Neural progenitor cell (in vitro differentiated cells): ENCODE measurements around the gene HTR6. TPM values are rescaled to one million over a fixed set of nuclear protein-coding genes. Genes with fewer than 3 reads are reported as not detected.

Experiments
- DNase-seq: peaks from one replicate; pipeline ENCODE4 v3.0.0-alpha.2; 2016; ENCODE audit warnings: low spot score
- H2AFZ ChIP-seq: fragments of 200-600 bp; sonication (generic); replicated peaks from 2 replicates; pipeline ENCODE4 v1.6.1; 2016; ENCODE audit warnings: antibody characterized with exemption
- H3F3A ChIP-seq: fragments of 200-600 bp; sonication (generic); 2 replicates; pipeline ENCODE4 v1.6.1; 2016; ENCODE audit warnings: antibody characterized with exemption, low read depth
- H3K27ac ChIP-seq: fragments of 200-600 bp; sonication (generic); 2 replicates; pipeline ENCODE4 v1.5.1; 2016; ENCODE audit warnings: mild to moderate bottlenecking
- H3K27me3 ChIP-seq: fragments of 200-600 bp; sonication (generic); 2 replicates; pipeline ENCODE4 v1.6.1; 2016; ENCODE audit warnings: mild to moderate bottlenecking, moderate library complexity
- H3K36me3 ChIP-seq: fragments of 200-600 bp; sonication (generic); 2 replicates; pipeline ENCODE4 v1.5.1; 2016
- H3K4me1 ChIP-seq: fragments of 200-600 bp; sonication (generic); 2 replicates; pipeline ENCODE4 v1.6.1; 2016; ENCODE audit warnings: mixed run types
- H3K4me2 ChIP-seq: fragments of 200-600 bp; sonication (generic); 2 replicates; pipeline ENCODE4 v1.6.1; 2016
- H3K4me3 ChIP-seq: fragments of 200-600 bp; sonication (generic); 2 replicates; pipeline ENCODE4 v1.5.1; 2016
- H3K79me2 ChIP-seq: fragments of 200-600 bp; sonication (generic); 2 replicates; pipeline ENCODE4 v1.6.1; 2016; ENCODE audit warnings: low read depth
- H3K9ac ChIP-seq: fragments of 200-600 bp; sonication (generic); 2 replicates; pipeline ENCODE4 v1.6.1; 2016
- H3K9me3 ChIP-seq: fragments of 200-600 bp; sonication (generic); 2 replicates; pipeline ENCODE4 v1.5.1; 2016; ENCODE audit warnings: low read depth
- H4K20me1 ChIP-seq: fragments of 200-600 bp; sonication (generic); 2 replicates; pipeline ENCODE4 v1.6.1; 2016; ENCODE audit warnings: low read depth
- H3K27ac Mint-ChIP-seq: 3 replicates; pipeline ENCODE4 v1.8.0; 2021; ENCODE audit warnings: mixed read lengths
- H3K27me3 Mint-ChIP-seq: 2 replicates; pipeline ENCODE4 v1.8.0; 2022; ENCODE audit warnings: low read depth, mild to moderate bottlenecking, inconsistent platforms, moderate library complexity, mixed read lengths; ENCODE audit not compliant: insufficient read depth
- H3K36me3 Mint-ChIP-seq: 3 replicates; pipeline ENCODE4 v1.8.0; 2021; ENCODE audit warnings: mixed read lengths
- H3K4me1 Mint-ChIP-seq: 3 replicates; pipeline ENCODE4 v1.8.0; 2021; ENCODE audit warnings: mixed read lengths
- H3K4me3 Mint-ChIP-seq: 3 replicates; pipeline ENCODE4 v1.8.0; 2021; ENCODE audit warnings: mild to moderate bottlenecking, moderate library complexity, mixed read lengths
- H3K9me3 Mint-ChIP-seq: 3 replicates; pipeline ENCODE4 v1.8.0; 2020; ENCODE audit warnings: mixed read lengths
- CTCF ChIP-seq: fragments of 200-600 bp; sonication (generic); IDR thresholded peaks from 2 replicates; pipeline ENCODE4 v1.5.1; 2017; ENCODE audit warnings: antibody characterized with exemption, mild to moderate bottlenecking
- EZH2 ChIP-seq: fragments of 200-600 bp; sonication (generic); IDR thresholded peaks from 2 replicates; pipeline ENCODE4 v1.6.1; 2017; ENCODE audit warnings: antibody characterized with exemption, mild to moderate bottlenecking, moderate library complexity
- EZH2phosphoT487 ChIP-seq: fragments of 200-600 bp; sonication (generic); IDR thresholded peaks from 2 replicates; pipeline ENCODE4 v1.6.1; 2017; ENCODE audit warnings: antibody characterized with exemption
- total RNA-seq: library from RNA; depleted of rRNA; stranded (reverse); fragments of >200 nt; gene quantifications from 2 replicates; pipeline ENCODE4 v1.2.3, GENCODE V29; 2015; ENCODE audit warnings: low replicate concordance

The HTR6 gene
- total RNA-seq, 1 donor from 2014 or later = not detected

GRCh38 chr1:19687414-19687813 is 22.7 kb downstream of the HTR6 start:
- H3K4me1 ChIP-seq = peaks cover 6% of the 10 kb centered on the region
- no peak overlapping the region for H3K4me2 ChIP-seq
- TF ChIP-seq EZH2 = no peak
- no peak for TF ChIP-seq CTCF
- no peak for TF ChIP-seq EZH2phosphoT487
- peaks cover 26% of the 10 kb centered on the region for H3F3A ChIP-seq
- no peaks in the 10 kb centered on the region for H4K20me1 ChIP-seq
- Mint-ChIP-seq H3K4me1 (no peaks in the 10 kb centered on the region), H3K4me3 (no peak overlapping the region), H3K36me3 (no peaks in the 10 kb centered on the region), H3K27ac (no peak overlapping the region), H3K9me3 (no peaks in the 10 kb centered on the region), H3K27me3 (peaks cover 9% of the 10 kb centered on the region)
- no peak for DNase-seq
- H3K36me3 ChIP-seq = no peaks in the 10 kb centered on the region
- H3K4me3 ChIP-seq = no peak overlapping the region
- H3K79me2 ChIP-seq = no peaks in the 10 kb centered on the region
- H3K27me3 ChIP-seq = no peaks in the 10 kb centered on the region
- no peak overlapping the region for H3K9ac ChIP-seq
- H3K9me3 ChIP-seq = no peaks in the 10 kb centered on the region
- no peak overlapping the region for H3K27ac ChIP-seq
- H2AFZ ChIP-seq = no peak overlapping the region

- peaks cover 6% of the 10 kb centered on the region for H3K4me1 ChIP-seq
- no peak overlapping the region for H3K27ac ChIP-seq
- no peak for DNase-seq
- Mint-ChIP-seq H3K27ac (no peak overlapping the region), H3K36me3 (no peaks in the 10 kb centered on the region), H3K4me3 (no peak overlapping the region), H3K4me1 (no peaks in the 10 kb centered on the region), H3K27me3 (peaks cover 7% of the 10 kb centered on the region), H3K9me3 (no peaks in the 10 kb centered on the region)
- no peaks in the 10 kb centered on the region for H4K20me1 ChIP-seq
- no peak overlapping the region for H3K4me3 ChIP-seq
- no peaks in the 10 kb centered on the region for H3K9me3 ChIP-seq
- TF ChIP-seq EZH2phosphoT487 (no peak), EZH2 (no peak), CTCF (no peak)
- H3F3A ChIP-seq = peaks cover 26% of the 10 kb centered on the region
- no peak overlapping the region for H2AFZ ChIP-seq
- no peaks in the 10 kb centered on the region for H3K36me3 ChIP-seq
- no peak overlapping the region for H3K9ac ChIP-seq
- H3K4me2 ChIP-seq = no peak overlapping the region
- H3K27me3 ChIP-seq = no peaks in the 10 kb centered on the region
- H3K79me2 ChIP-seq = no peaks in the 10 kb centered on the region
Measured at GRCh38 chr1:19688041-19688842, 23.6 kb downstream of the HTR6 start.

GRCh38 chr1:19689085-19689757 is 24.5 kb downstream of the HTR6 start:
- no peak for TF ChIP-seq EZH2phosphoT487
- TF ChIP-seq CTCF = no peak
- no peak for TF ChIP-seq EZH2
- Mint-ChIP-seq H3K27me3 (peaks cover 7% of the 10 kb centered on the region), H3K9me3 (no peaks in the 10 kb centered on the region), H3K4me3 (no peak overlapping the region), H3K27ac (no peak overlapping the region), H3K36me3 (no peaks in the 10 kb centered on the region), H3K4me1 (no peaks in the 10 kb centered on the region)
- Histone ChIP-seq H3K27ac (peak overlapping the region; percentile 11), H3F3A (peaks cover 26% of the 10 kb centered on the region), H3K9ac (no peak overlapping the region), H3K36me3 (no peaks in the 10 kb centered on the region), H2AFZ (no peak overlapping the region), H4K20me1 (no peaks in the 10 kb centered on the region), H3K4me1 (peaks cover 6% of the 10 kb centered on the region), H3K79me2 (no peaks in the 10 kb centered on the region), H3K4me2 (peak overlapping the region; percentile 19), H3K4me3 (no peak overlapping the region), H3K9me3 (no peaks in the 10 kb centered on the region), H3K27me3 (no peaks in the 10 kb centered on the region)
- DNase-seq = peak; percentile 44
